OCI-LY7 (cell line): ENCODE measurements around the gene LSR. TPM values are rescaled to one million over a fixed set of nuclear protein-coding genes. Genes with fewer than 3 reads are reported as not detected.

Source experiments
- Bru-seq: library from RNA; stranded (reverse); fragments of 400-500 nt; gene quantifications from one replicate; lab custom pipeline; 2021; lab: Mats Ljungman, UMichigan
- BruChase-seq, 2 experiments: library from RNA; stranded (reverse); fragments of 400-500 nt; gene quantifications; one replicate each; lab custom pipeline; 2021; lab: Mats Ljungman, UMichigan
- BruUV-seq: library from RNA; stranded (reverse); fragments of 400-500 nt; replicated peaks from 2 replicates; lab custom pipeline; 2021; lab: Mats Ljungman, UMichigan
- CTCF ChIA-PET: fragments of 300-600 bp; sonication (Branson Sonifier 250); formaldehyde crosslinking; loops from one replicate; lab custom pipeline; 2022; ENCODE audit warnings: antibody characterized with exemption; ENCODE audit not compliant: unreplicated experiment; lab: Charles Lee
- POLR2A ChIA-PET: fragments of 300-600 bp; sonication (Branson Sonifier 250); formaldehyde crosslinking; loops from one replicate; lab custom pipeline; 2022; ENCODE audit warnings: antibody characterized with exemption; lab: Charles Lee
- DNase-seq: peaks from one replicate; pipeline ENCODE4 v3.0.0-alpha.2; 2015; ENCODE audit warnings: low spot score
- H2AFZ ChIP-seq: fragments of 200-600 bp; sonication (generic), shearing (Covaris generic); 2 replicates; pipeline ENCODE4 v1.6.1; 2014; ENCODE audit warnings: mild to moderate bottlenecking, antibody characterized with exemption, low read length, moderate library complexity
- H3K27ac ChIP-seq: fragments of 200-600 bp; sonication (generic); 2 replicates; pipeline ENCODE4 v1.5.1; 2014; ENCODE audit warnings: mixed run types, low read depth, mild to moderate bottlenecking, moderate library complexity, low read length, inconsistent platforms; ENCODE audit not compliant: poor library complexity, severe bottlenecking
- H3K36me3 ChIP-seq: fragments of 200-600 bp; sonication (generic); 2 replicates; pipeline ENCODE4 v1.6.1; 2014; ENCODE audit warnings: mild to moderate bottlenecking, antibody characterized with exemption, low read length, moderate library complexity, mixed read lengths; ENCODE audit not compliant: insufficient read depth
- H3K4me1 ChIP-seq: fragments of 200-600 bp; sonication (generic); 2 replicates; pipeline ENCODE4 v1.5.1; 2014; ENCODE audit warnings: mild to moderate bottlenecking, low read length; ENCODE audit not compliant: insufficient read depth, poor library complexity, severe bottlenecking
- H3K4me2 ChIP-seq: fragments of 200-600 bp; sonication (generic); 2 replicates; pipeline ENCODE4 v1.6.1; 2014; ENCODE audit warnings: mild to moderate bottlenecking, low read length
- H3K4me3 ChIP-seq: fragments of 200-600 bp; sonication (generic); 2 replicates; pipeline ENCODE4 v1.5.1; 2014; ENCODE audit warnings: mild to moderate bottlenecking, low read depth, low read length; ENCODE audit not compliant: poor library complexity, severe bottlenecking
- H3K79me2 ChIP-seq: fragments of 200-600 bp; sonication (generic); 2 replicates; pipeline ENCODE4 v1.6.1; 2016; ENCODE audit warnings: low read depth, mild to moderate bottlenecking, low read length, moderate library complexity, mixed read lengths; ENCODE audit not compliant: insufficient read depth
- H3K9me2 ChIP-seq: fragments of 200-600 bp; sonication (generic); 2 replicates; pipeline ENCODE4 v1.6.1; 2016; ENCODE audit warnings: mild to moderate bottlenecking, low read length, mixed read lengths; ENCODE audit not compliant: insufficient read depth
- H3K9me3 ChIP-seq: fragments of 200-600 bp; sonication (generic); 2 replicates; pipeline ENCODE4 v1.6.1; 2014; ENCODE audit warnings: mild to moderate bottlenecking, mixed run types, low read length, mixed read lengths
- H4K20me1 ChIP-seq: fragments of 200-600 bp; sonication (generic); 2 replicates; pipeline ENCODE4 v1.6.1; 2014; ENCODE audit warnings: mild to moderate bottlenecking, antibody characterized with exemption, low read length, moderate library complexity, mixed read lengths; ENCODE audit not compliant: insufficient read depth
- EZH2phosphoT487 ChIP-seq: fragments of 200-600 bp; sonication (generic); IDR thresholded peaks from 2 replicates; pipeline ENCODE4 v1.6.1; 2018; ENCODE audit warnings: low read depth, borderline replicate concordance, mild to moderate bottlenecking, mixed run types, antibody characterized with exemption, low read length, moderate library complexity, mixed read lengths
- intact Hi-C: fragments of 100-400 bp; cut with micrococcal nuclease; formaldehyde crosslinking; loops from one replicate; pipeline ENCODE4 v1.10.0; 2022; ENCODE audit not compliant: unreplicated experiment
- long read RNA-seq: library from polyadenylated mRNA; stranded (forward); transcript quantifications from one replicate; pipeline ENCODE4 v2.0.0, GENCODE V29; 2022
- total RNA-seq, 2 experiments: library from RNA; depleted of rRNA in 1 of 2; stranded (reverse); fragments of >200 nt in 1 of 2; shearing (Covaris generic) in 1 of 2; gene quantifications; 2 replicates each; pipeline ENCODE4 v1.2.3, GENCODE V29; 2014 to 2022
- TF ChIP-seq, protein P1 (sequence below): fragments of 200-600 bp; sonication (generic); conservative IDR thresholded peaks from 2 replicates; pipeline ENCODE4 v1.5.1; 2014; ENCODE audit warnings: mild to moderate bottlenecking, antibody characterized with exemption, low read length, moderate library complexity, mixed read lengths

The LSR gene, protein sequence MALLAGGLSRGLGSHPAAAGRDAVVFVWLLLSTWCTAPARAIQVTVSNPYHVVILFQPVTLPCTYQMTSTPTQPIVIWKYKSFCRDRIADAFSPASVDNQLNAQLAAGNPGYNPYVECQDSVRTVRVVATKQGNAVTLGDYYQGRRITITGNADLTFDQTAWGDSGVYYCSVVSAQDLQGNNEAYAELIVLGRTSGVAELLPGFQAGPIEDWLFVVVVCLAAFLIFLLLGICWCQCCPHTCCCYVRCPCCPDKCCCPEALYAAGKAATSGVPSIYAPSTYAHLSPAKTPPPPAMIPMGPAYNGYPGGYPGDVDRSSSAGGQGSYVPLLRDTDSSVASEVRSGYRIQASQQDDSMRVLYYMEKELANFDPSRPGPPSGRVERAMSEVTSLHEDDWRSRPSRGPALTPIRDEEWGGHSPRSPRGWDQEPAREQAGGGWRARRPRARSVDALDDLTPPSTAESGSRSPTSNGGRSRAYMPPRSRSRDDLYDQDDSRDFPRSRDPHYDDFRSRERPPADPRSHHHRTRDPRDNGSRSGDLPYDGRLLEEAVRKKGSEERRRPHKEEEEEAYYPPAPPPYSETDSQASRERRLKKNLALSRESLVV
- total RNA-seq (2014; rRNA removed; shearing (Covaris generic)) (15.0 and 22.9 TPM in 2 replicates), total RNA-seq (2022) (26.0 and 33.6 TPM in 2 replicates), Bru-seq, nascent RNA (percentile 58 among the genes with signal in this experiment), BruChase-seq, experiment 1, labeled RNA remaining after a 6-hour chase (percentile 57 among the genes with signal in this experiment), BruChase-seq, experiment 2, labeled RNA remaining after a 2-hour chase (percentile 56 among the genes with signal in this experiment)
- long read RNA-seq, transcript LSR-214 (10 exons, 2,274 nt): minor isoform, 8 of 68 reads
- long read RNA-seq, transcript LSR-202 (9 exons, 2,105 nt): major isoform, 32 of 68 reads
- long read RNA-seq, partial matches to known transcripts: 13 of 68 reads
- long read RNA-seq, other reads (novel, unspliced or antisense): 11 of 68 reads

DNA sequence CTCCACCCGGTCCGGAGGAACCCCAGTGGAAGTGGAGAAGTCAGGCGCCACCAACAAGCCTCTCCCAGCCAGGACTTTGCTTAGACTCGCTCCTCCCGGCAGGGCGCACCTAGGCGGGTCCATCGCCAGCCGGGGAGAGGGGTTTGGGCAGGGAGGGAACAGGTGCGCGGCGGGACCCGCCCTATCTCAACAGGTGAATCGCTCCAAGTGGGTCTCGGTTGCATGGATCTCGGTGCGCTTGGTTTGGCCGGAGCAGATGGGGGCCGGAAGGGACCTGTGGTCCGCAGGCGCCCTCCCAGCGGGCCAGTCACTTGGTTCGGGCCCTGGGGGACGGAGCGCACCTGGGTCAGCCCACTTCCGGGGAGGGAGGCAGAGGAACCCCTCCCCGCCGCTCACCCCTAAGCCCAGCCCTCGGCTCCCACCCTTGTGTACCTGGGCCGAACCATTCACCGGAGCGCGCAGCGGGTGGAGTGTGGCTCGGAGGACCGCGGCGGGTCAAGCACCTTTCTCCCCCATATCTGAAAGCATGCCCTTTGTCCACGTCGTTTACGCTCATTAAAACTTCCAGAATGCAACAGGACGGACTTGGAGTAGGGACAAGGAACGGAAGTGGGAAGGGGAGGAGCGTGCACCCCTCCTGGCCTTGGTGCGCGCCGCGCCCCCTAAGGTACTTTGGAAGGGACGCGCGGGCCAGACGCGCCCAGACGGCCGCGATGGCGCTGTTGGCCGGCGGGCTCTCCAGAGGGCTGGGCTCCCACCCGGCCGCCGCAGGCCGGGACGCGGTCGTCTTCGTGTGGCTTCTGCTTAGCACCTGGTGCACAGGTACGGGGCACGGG, at the start of gene LSR:
LSR (plus strand) TSS at position 693 of the 836 bp plus-strand sequence; CDS start at position 714, 21 bp downstream.
- Histone ChIP-seq H3K27ac (peak within 1 kb of the TSS; percentile 69), H3K9me2 (no peaks in the 10 kb centered on the region), H2AFZ (peak within 1 kb of the TSS; percentile 74), H3K36me3 (peaks cover 19% of the 10 kb centered on the region), H3K79me2 (peaks cover 9% of the 10 kb centered on the region; the same call in 1 of the 2 replicates), H3K9me3 (peaks cover 8% of the 10 kb centered on the region), H4K20me1 (no peaks in the 10 kb centered on the region), H3K4me3 (peak within 1 kb of the TSS; percentile 82), H3K4me2 (peak within 1 kb of the TSS; percentile 76), H3K4me1 (peaks cover 21% of the 10 kb centered on the region)
- TF ChIP-seq EZH2phosphoT487: no peak
- TF ChIP-seq, protein P1, sequence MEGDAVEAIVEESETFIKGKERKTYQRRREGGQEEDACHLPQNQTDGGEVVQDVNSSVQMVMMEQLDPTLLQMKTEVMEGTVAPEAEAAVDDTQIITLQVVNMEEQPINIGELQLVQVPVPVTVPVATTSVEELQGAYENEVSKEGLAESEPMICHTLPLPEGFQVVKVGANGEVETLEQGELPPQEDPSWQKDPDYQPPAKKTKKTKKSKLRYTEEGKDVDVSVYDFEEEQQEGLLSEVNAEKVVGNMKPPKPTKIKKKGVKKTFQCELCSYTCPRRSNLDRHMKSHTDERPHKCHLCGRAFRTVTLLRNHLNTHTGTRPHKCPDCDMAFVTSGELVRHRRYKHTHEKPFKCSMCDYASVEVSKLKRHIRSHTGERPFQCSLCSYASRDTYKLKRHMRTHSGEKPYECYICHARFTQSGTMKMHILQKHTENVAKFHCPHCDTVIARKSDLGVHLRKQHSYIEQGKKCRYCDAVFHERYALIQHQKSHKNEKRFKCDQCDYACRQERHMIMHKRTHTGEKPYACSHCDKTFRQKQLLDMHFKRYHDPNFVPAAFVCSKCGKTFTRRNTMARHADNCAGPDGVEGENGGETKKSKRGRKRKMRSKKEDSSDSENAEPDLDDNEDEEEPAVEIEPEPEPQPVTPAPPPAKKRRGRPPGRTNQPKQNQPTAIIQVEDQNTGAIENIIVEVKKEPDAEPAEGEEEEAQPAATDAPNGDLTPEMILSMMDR: peak; percentile 38; the same call in 1 of the 2 replicates
- ChIA-PET CTCF (no interaction called here), POLR2A (interaction anchor here (1.0 kb wide), 1 partner anchor 105 kb away, joined by 3 read pairs; no protein-coding TSS in a partner anchor)
- no TSS peak for BruUV-seq
- DNase-seq: peak; percentile 99
- intact Hi-C loops: loop anchor here (1.0 to 5.0 kb wide), 5 partner anchors 18 to 379 kb away; partner anchors contain the start of gene RBM42

DNA sequence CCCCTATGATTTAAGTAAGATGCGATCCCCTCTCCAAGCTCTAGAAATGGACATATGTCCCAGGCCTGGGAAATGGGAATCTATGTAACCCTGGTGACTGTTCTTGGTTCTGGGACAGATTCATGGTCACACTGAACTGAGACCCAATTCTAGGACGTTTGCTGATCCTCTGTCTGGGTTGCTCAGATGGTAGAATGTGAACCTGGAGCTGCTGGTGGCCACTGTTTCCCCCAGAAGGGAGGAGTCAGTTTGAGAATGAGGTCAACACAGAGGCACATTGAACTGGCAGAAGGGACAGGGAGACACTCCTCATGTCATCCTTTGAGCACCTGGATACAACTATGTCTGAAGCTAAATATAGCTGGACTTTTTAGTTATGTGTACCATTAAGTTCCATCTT, 49.3 kb upstream of the LSR start:
- BruUV-seq: no TSS peak
- H3K79me2 ChIP-seq: no peaks in the 10 kb centered on the region
- H3K9me2 ChIP-seq: no peaks in the 10 kb centered on the region
- H3K4me2 ChIP-seq: no peak overlapping the region
- H3K4me1 ChIP-seq: peaks cover 14% of the 10 kb centered on the region
- no peak overlapping the region for H3K27ac ChIP-seq
- TF ChIP-seq, protein P1: no peak
- no peak for TF ChIP-seq EZH2phosphoT487
- CTCF ChIA-PET: no interaction called here
- H4K20me1 ChIP-seq: no peaks in the 10 kb centered on the region
- POLR2A ChIA-PET: no interaction called here
- intact Hi-C loops: no loop called here
- no peaks in the 10 kb centered on the region for H3K9me3 ChIP-seq
- H2AFZ ChIP-seq: no peak overlapping the region
- DNase-seq: no peak
- no peak overlapping the region for H3K4me3 ChIP-seq
- H3K36me3 ChIP-seq: no peaks in the 10 kb centered on the region
